HG03342 (cell line): Measurements from ENCODE around the gene TGFBR3L.

ENCODE experiments used
- ATAC-seq: cut with Tn5 transposase; IDR thresholded peaks from one replicate; pipeline ENCODE4 v1.9.1; 2021; ENCODE audit warnings: mild to moderate bottlenecking, moderate library complexity; ENCODE audit not compliant: unreplicated experiment

TGFBR3L gene

GRCh38 chr19:7903244-7904073, 11.2 kb upstream of the TGFBR3L start, which contains the start of gene MAP2K7:
Gene MAP2K7 (plus strand): TSS chr19:7903877. CDS start chr19:7903945, 68 bp downstream.
- ATAC-seq: peak; percentile 78

- peak; percentile 35 for ATAC-seq
These were observed 10.3 kb upstream of the TGFBR3L start for GRCh38 chr19:7904074-7905020.

DNA sequence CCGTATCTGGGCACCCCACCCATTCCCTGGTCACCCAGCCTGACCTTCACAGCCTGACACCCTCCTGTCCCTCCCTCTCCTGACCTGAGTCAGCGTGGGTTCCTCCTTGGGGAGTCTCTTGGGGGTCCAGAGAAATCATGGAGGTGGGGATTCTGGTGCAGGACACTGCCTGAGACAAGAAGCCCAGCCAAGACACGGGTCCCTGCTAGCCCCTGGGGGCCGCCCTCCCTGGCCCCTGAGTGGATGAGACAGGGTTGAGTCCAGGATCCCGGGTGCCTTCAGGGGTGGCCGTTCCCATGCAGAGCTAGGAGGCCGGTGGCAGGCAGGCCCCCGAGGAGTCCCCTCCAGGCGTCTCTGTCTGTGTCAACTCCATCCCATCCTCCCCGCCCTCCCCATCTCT, 9.4 kb upstream of the TGFBR3L start:
- ATAC-seq: no peak

DNA sequence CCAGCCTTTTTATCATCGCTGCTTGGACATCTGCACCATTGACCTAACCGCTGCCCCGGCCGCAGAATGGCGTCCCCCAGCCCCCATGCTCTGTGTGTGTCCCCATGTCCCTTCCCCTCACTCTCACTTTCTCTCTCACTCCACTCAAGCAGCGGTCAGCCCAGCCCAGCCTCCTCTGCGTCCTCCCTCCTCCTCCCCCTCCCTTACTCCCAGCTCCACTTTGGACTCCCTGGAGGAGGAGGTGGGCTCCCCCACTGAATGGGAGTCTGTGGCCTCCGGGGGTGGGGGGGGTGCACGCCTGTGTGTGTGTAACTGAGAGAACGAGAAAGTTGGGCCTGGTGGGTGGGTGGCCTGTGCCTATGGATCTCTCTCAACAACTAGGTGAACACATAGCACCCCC, 8.8 kb upstream of the TGFBR3L start:
- ATAC-seq: no peak

- no peak for ATAC-seq
These were observed 7.5 kb upstream of the TGFBR3L start for GRCh38 chr19:7907122-7907521.

- ATAC-seq: no peak
These were observed 7.1 kb upstream of the TGFBR3L start for GRCh38 chr19:7907544-7907943.

DNA sequence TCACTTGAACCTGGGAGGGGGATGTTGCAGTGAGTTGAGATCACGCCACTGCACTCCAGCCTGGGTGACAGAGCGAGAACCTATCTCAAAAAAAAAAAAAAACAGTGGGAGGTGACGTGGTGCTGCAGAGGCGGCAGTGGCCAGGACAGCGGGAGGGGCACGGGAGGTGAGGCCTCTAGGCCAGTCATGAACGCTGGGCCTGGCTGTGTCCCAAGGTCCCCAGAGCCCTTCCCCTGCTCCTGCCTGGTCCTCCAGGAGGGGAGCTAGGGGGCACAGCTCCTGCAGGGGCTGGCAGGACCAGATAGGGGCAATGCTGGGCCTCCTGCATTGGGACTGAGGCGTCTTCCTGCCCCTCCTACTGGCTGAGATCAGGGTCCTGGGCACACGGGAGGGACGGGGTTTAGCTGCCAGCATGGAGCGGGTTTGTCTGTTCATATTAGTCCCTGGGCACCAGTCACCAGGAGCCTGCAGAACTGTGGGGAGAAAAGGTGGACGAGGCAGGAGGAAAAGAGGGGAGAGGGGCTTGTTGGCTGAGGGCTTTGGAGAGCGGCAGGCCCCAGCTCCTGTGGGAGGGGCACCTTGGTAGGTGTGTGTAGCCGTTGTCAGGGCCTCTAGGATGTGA, 6.4 kb upstream of the TGFBR3L start:
- no peak for ATAC-seq

DNA sequence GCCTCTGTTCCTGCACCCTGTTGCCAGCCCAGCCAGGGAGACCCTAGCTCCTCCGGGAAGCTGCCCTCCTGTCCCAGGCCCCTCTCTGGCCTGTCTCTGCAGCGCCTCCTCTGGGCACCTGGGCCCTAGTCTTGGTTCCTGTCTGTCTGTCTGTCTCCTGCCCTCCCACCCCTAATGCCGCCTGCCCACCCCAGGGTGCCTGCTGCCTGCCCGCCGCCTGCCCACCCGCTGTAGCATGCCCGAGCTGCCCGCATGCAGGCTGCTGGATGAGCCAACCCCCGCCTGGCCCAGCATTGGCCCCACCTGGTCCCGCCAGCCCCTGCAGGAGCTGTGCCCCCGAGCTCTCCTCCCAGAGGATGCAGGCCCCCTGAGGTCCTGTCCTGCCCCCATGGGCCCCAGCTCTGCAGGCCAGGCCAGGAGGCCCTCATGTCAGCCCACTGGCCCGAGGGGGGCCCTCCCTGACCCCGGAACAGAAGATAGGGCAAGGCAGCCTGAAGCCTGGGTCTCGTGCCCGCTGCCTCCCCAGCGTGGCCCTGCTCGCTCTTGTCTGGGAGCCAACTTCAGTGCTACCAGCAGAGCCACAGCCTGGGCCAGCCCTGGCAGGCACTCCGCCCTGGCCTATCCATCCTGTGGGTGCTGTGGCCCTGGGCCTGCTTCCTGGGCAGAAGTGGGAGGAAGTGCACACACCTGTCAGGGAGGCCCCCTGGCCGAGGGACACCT, 5.7 kb upstream of the TGFBR3L start:
- no peak for ATAC-seq

- no peak for ATAC-seq
These were observed 5.1 kb upstream of the TGFBR3L start for GRCh38 chr19:7909471-7910067.

- no peak for ATAC-seq
These were observed 4.1 kb upstream of the TGFBR3L start for GRCh38 chr19:7910321-7911161.

GRCh38 chr19:7911508-7912143, 3.0 kb upstream of the TGFBR3L start:
- no peak for ATAC-seq

GRCh38 chr19:7912144-7912696, 2.4 kb upstream of the TGFBR3L start:
- ATAC-seq: no peak

GRCh38 chr19:7912697-7913564, 1.7 kb upstream of the TGFBR3L start:
- ATAC-seq: no peak

DNA sequence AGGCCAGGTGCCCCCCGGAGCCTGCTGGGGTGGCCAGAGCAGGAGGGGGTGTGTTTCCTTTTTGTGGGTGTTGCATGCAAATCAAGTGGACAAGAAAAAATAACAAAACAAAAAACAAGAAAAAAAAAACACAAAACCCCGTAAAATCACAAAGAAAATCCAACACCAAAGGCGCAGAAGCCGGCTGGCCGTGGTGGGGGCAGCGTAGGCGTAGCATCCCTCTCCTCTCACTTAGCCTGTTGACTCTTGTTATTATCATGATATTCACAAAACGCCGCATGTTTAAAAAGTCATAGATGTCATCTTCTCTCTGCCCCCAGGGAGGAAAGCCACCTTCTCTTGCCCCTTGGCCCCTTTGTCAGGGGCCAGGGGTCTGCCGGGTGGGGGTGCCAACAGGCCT, 978 bp upstream of the TGFBR3L start:
- ATAC-seq: no peak

GRCh38 chr19:7914099-7914498, 531 bp upstream of the TGFBR3L start:
- no peak for ATAC-seq

- ATAC-seq: no peak
These were observed 846 bp downstream of the TGFBR3L start for GRCh38 chr19:7915250-7916102.
